HCT116 (cell line): ENCODE measurements around the gene THBS1. TPM values are rescaled to one million over a fixed set of nuclear protein-coding genes. Genes with fewer than 3 reads are reported as not detected.

ENCODE experiments used
- ATAC-seq: fragments of 200-7000 bp; cut with Tn5 transposase; 2 replicates; pipeline ENCODE4 v1.9.1; 2020; ENCODE audit warnings: mild to moderate bottlenecking, moderate library complexity
- BruUV-seq: library from RNA; stranded (reverse); fragments of 400-500 nt; replicated peaks from 2 replicates; lab custom pipeline; 2021; lab: Mats Ljungman, UMichigan
- CTCF ChIA-PET: fragments of 300-600 bp; sonication (Branson Sonifier 250); formaldehyde crosslinking; loops from one replicate; lab custom pipeline; 2021; ENCODE audit warnings: antibody characterized with exemption; lab: Charles Lee
- POLR2A ChIA-PET: fragments of 300-600, 350-600 bp; sonication (Branson Sonifier 250); formaldehyde crosslinking; loops from one replicate; lab custom pipeline; 2021; ENCODE audit warnings: antibody characterized with exemption; lab: Charles Lee
- RAD21 ChIA-PET, 2 experiments: fragments of 300-600 bp; sonication (Branson Sonifier 250); formaldehyde crosslinking; loops; one replicate each; lab custom pipeline; 2023; ENCODE audit warnings: low total read pairs in 2 of 2; ENCODE audit not compliant: uncharacterized antibody in 2 of 2, unreplicated experiment in 2 of 2, low non-redundant PET in 1 of 2; lab: Charles Lee
- DNase-seq: peaks from one replicate; pipeline ENCODE4 v3.0.0-alpha.2; 2010; ENCODE audit warnings: low read depth, low spot score
- H2AFZ ChIP-seq: fragments of 200-600 bp; shearing (Covaris generic), sonication (generic); 2 replicates; pipeline ENCODE4 v1.6.1; 2017; ENCODE audit warnings: low read depth, mixed run types, mixed read lengths, antibody characterized with exemption, low read length; ENCODE audit not compliant: poor library complexity, severe bottlenecking
- H3K27ac ChIP-seq: 2 replicates; pipeline ENCODE4 v1.5.1; 2012; ENCODE audit warnings: low read depth, low read length
- H3K27me3 ChIP-seq: fragments of 200-600 bp; sonication (generic); 2 replicates; pipeline ENCODE4 v1.6.1; 2016; ENCODE audit warnings: mixed run types, low read length, mixed read lengths; ENCODE audit not compliant: insufficient read depth
- H3K36me3 ChIP-seq, 2 experiments: fragments of 200-500 bp in 1 of 2; fragments of 200-600 bp in 1 of 2; sonication (Bioruptor generic) in 1 of 2; sonication (generic) in 1 of 2; 2 replicates each; pipeline versions ENCODE4 v1.5.1 to v1.6.1; 2014 to 2016; ENCODE audit warnings: low read length in 2 of 2, inconsistent platforms in 1 of 2, mixed read lengths in 1 of 2, mixed run types in 1 of 2; ENCODE audit not compliant: insufficient read depth in 2 of 2, control insufficient read depth in 1 of 2
- H3K4me1 ChIP-seq, 2 experiments: fragments of 200-600 bp in 1 of 2; sonication (generic) in 1 of 2; 2 replicates each; pipeline versions ENCODE4 v1.5.1 to v1.6.1; 2012 to 2017; ENCODE audit warnings: low read length in 2 of 2, inconsistent platforms in 1 of 2, mild to moderate bottlenecking in 1 of 2, mixed read lengths in 1 of 2, mixed run types in 1 of 2, moderate library complexity in 1 of 2; ENCODE audit not compliant: insufficient read depth in 2 of 2, control insufficient read depth in 1 of 2
- H3K4me2 ChIP-seq: fragments of 200-600 bp; sonication (generic); 2 replicates; pipeline ENCODE4 v1.6.1; 2017; ENCODE audit warnings: mixed run types, low read length, mixed read lengths
- H3K4me3 ChIP-seq, 2 experiments: fragments of 200-600 bp in 1 of 2; sonication (generic) in 1 of 2; replicated peaks in 1 of 2; 2 replicates each; pipeline ENCODE4 v1.5.1; 2011 to 2016; ENCODE audit warnings: low read length in 2 of 2, control low read depth in 1 of 2, low read depth in 1 of 2, mild to moderate bottlenecking in 1 of 2, mixed read lengths in 1 of 2, mixed run types in 1 of 2
- H3K79me2 ChIP-seq: fragments of 200-600 bp; sonication (generic); 2 replicates; pipeline ENCODE4 v1.6.1; 2017; ENCODE audit warnings: mild to moderate bottlenecking, mixed run types, low read length, moderate library complexity, mixed read lengths; ENCODE audit not compliant: insufficient read depth
- H3K9ac ChIP-seq: fragments of 200-600 bp; sonication (generic); 2 replicates; pipeline ENCODE4 v1.6.1; 2016; ENCODE audit warnings: low read length, mixed read lengths
- H3K9me2 ChIP-seq: fragments of 200-600 bp; sonication (generic), shearing (Covaris generic); 2 replicates; pipeline ENCODE4 v1.6.1; 2017; ENCODE audit warnings: mixed run types, mild to moderate bottlenecking, moderate library complexity; ENCODE audit not compliant: insufficient read depth
- H3K9me3 ChIP-seq, 2 experiments: fragments of 200-500 bp in 1 of 2; fragments of 200-600 bp in 1 of 2; sonication (Bioruptor generic) in 1 of 2; sonication (generic) in 1 of 2; 2 replicates each; pipeline ENCODE4 v1.6.1; 2014 to 2017; ENCODE audit warnings: low read length in 2 of 2, mixed read lengths in 2 of 2, inconsistent platforms in 1 of 2, low read depth in 1 of 2, mild to moderate bottlenecking in 1 of 2, mixed run types in 1 of 2, moderate library complexity in 1 of 2; ENCODE audit not compliant: control insufficient read depth in 1 of 2, insufficient read depth in 1 of 2
- H4K20me1 ChIP-seq: fragments of 200-600 bp; sonication (generic), shearing (Covaris generic); 2 replicates; pipeline ENCODE4 v1.6.1; 2017; ENCODE audit warnings: mixed run types, mild to moderate bottlenecking, moderate library complexity; ENCODE audit not compliant: insufficient read depth
- ATF3 ChIP-seq: IDR thresholded peaks from 2 replicates; pipeline ENCODE4 v1.6.1; 2012
- CBX3 ChIP-seq: IDR thresholded peaks from 2 replicates; pipeline ENCODE4 v1.6.1; 2012; ENCODE audit warnings: low read depth
- CEBPB ChIP-seq: IDR thresholded peaks from 2 replicates; pipeline ENCODE4 v1.6.1; 2012; ENCODE audit warnings: low read depth
- ELF1 ChIP-seq: IDR thresholded peaks from 2 replicates; pipeline ENCODE4 v1.6.1; 2012; ENCODE audit warnings: low read depth, borderline replicate concordance
- EZH2 ChIP-seq: fragments of 200-600 bp; sonication (generic); IDR thresholded peaks from 2 replicates; pipeline ENCODE4 v1.6.1; 2017; ENCODE audit warnings: antibody characterized with exemption, mixed run types
- EZH2phosphoT487 ChIP-seq: fragments of 200-600 bp; IDR thresholded peaks from 2 replicates; pipeline ENCODE4 v1.6.1; 2018; ENCODE audit warnings: antibody characterized with exemption, borderline replicate concordance
- FOSL1 ChIP-seq: IDR thresholded peaks from 2 replicates; pipeline ENCODE4 v1.6.1; 2012; ENCODE audit warnings: low read depth
- POLR2A ChIP-seq: IDR thresholded peaks from 2 replicates; pipeline ENCODE4 v1.7.0; 2011; ENCODE audit warnings: borderline replicate concordance; ENCODE audit not compliant: insufficient read depth, insufficient read length; ENCODE audit errors: extremely low read depth
- POLR2AphosphoS5 ChIP-seq: IDR thresholded peaks from 2 replicates; pipeline ENCODE4 v1.6.1; 2011; ENCODE audit warnings: mild to moderate bottlenecking, low read depth, low read length, moderate library complexity
- REST ChIP-seq: IDR thresholded peaks from 2 replicates; pipeline ENCODE4 v1.6.1; 2012; ENCODE audit warnings: low read depth
- SIN3A ChIP-seq: IDR thresholded peaks from 2 replicates; pipeline ENCODE4 v1.6.1; 2012; ENCODE audit warnings: low read depth
- SP1 ChIP-seq: IDR thresholded peaks from 2 replicates; pipeline ENCODE4 v1.6.1; 2012; ENCODE audit warnings: low read depth
- TCF7L2 ChIP-seq: IDR thresholded peaks from 2 replicates; pipeline ENCODE4 v1.7.0; 2011; ENCODE audit warnings: borderline replicate concordance, inconsistent platforms; ENCODE audit not compliant: insufficient read depth, insufficient read length; ENCODE audit errors: extremely low read depth
- YY1 ChIP-seq: IDR thresholded peaks from 2 replicates; pipeline ENCODE4 v1.6.1; 2011; ENCODE audit warnings: low read length, low read depth, moderate library complexity, mild to moderate bottlenecking; ENCODE audit not compliant: insufficient replicate concordance; ENCODE audit errors: extremely low read depth
- ZBTB33 ChIP-seq: IDR thresholded peaks from 2 replicates; pipeline ENCODE4 v1.6.1; 2011; ENCODE audit warnings: mild to moderate bottlenecking, low read length, moderate library complexity; ENCODE audit not compliant: insufficient replicate concordance; ENCODE audit errors: extremely low read depth
- ZFX ChIP-seq: fragments of 450-650 bp; IDR thresholded peaks from 2 replicates; pipeline ENCODE4 v1.6.1; 2017
- intact Hi-C: fragments of 100-400 bp; cut with micrococcal nuclease; formaldehyde crosslinking; loops from 2 replicates; pipeline ENCODE4 v1.10.0; 2022
- total RNA-seq: library from RNA; stranded (reverse); gene quantifications from one replicate; pipeline ENCODE4 v1.2.1, GENCODE V29; 2021; ENCODE audit not compliant: unreplicated experiment
- TF ChIP-seq, protein P1 (sequence below): IDR thresholded peaks from 2 replicates; pipeline ENCODE4 v1.6.1; 2012

THBS1 gene
- total RNA-seq, 1 experiment from 2014 or later, result 6.3 TPM

DNA sequence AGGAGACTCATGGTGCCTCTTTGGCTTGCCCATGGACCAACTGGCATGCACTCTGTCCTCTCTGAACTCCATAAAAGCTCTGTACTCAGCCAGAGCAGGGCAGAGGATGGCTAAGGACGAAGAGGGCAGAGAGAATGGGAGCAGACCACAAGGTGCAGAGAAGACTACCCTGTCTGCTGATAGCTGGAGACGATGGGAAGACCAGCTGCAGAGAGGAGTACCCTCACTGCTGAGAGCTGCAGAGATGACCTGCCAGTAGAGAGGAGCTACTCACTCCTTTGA, 65.0 kb downstream of the THBS1 start:
- CTCF ChIA-PET, result interaction anchor here (1.1 kb wide), 1 partner anchor 111 kb away, joined by 4 read pairs; no protein-coding TSS in a partner anchor
- POLR2A ChIA-PET, result no interaction called here
- Histone ChIP-seq H3K9me2 (no peaks in the 10 kb centered on the region), H3K9ac (no peak overlapping the region), H3K4me1 (peaks cover 16 to 19% of the 10 kb centered on the region in 2 experiments), H3K79me2 (no peaks in the 10 kb centered on the region), H4K20me1 (no peaks in the 10 kb centered on the region), H3K27me3 (no peaks in the 10 kb centered on the region), H3K36me3 (no peaks in the 10 kb centered on the region), H3K27ac (no peak overlapping the region), H3K9me3 (no peaks in the 10 kb centered on the region), H3K4me2 (no peak overlapping the region), H3K4me3 (no peak overlapping the region), H2AFZ (no peak overlapping the region)
- TF ChIP-seq POLR2A (no peak), POLR2AphosphoS5 (no peak), CBX3 (no peak), SIN3A (no peak), FOSL1 (no peak), EZH2 (no peak), SP1 (no peak), ATF3 (no peak), REST (no peak), EZH2phosphoT487 (no peak), ELF1 (no peak), CEBPB (no peak), ZBTB33 (no peak), TCF7L2 (no peak), YY1 (no peak), ZFX (no peak)
- TF ChIP-seq, protein P1, sequence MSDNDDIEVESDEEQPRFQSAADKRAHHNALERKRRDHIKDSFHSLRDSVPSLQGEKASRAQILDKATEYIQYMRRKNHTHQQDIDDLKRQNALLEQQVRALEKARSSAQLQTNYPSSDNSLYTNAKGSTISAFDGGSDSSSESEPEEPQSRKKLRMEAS, result no peak
- ATAC-seq (no peak), DNase-seq (no peak)
- BruUV-seq, result no TSS peak
- intact Hi-C loops, result no loop called here
- RAD21 ChIA-PET, result interaction anchor here in 1 of 2 experiments (0.7 kb wide), 1 partner anchor 52 kb away, joined by 3 read pairs; no protein-coding TSS in a partner anchor
